IMR-90 (cell line): ENCODE data around the gene ERC2. TPM values are rescaled to one million over a fixed set of nuclear protein-coding genes. Genes with fewer than 3 reads are reported as not detected.

Experiments
- ATAC-seq: fragments of 200-7000 bp; cut with Tn5 transposase; 2 replicates; pipeline ENCODE4 v1.9.1; 2020; ENCODE audit warnings: low read depth, mild to moderate bottlenecking, moderate library complexity
- BruUV-seq: library from RNA; stranded (reverse); fragments of 400-500 nt; replicated peaks from 2 replicates; lab custom pipeline; 2021; lab: Mats Ljungman, UMichigan
- CTCF ChIA-PET: fragments of 300-600 bp; formaldehyde crosslinking; extraction: SDS; loops from one replicate; lab custom pipeline; 2021; ENCODE audit warnings: antibody characterized with exemption; lab: Yijun Ruan, JAX
- POLR2A ChIA-PET: fragments of 300-600 bp; sonication (Branson Sonifier 250); formaldehyde crosslinking; loops from one replicate; lab custom pipeline; 2022; ENCODE audit warnings: antibody characterized with exemption; ENCODE audit not compliant: unreplicated experiment; lab: Charles Lee
- DNase-seq: peaks from one replicate; pipeline ENCODE4 v3.0.0; 2013
- H2AFZ ChIP-seq: replicated peaks from 2 replicates; pipeline ENCODE3; 2013; ENCODE audit warnings: low read length, mild to moderate bottlenecking; ENCODE audit not compliant: poor library complexity
- H2AK5ac ChIP-seq: 2 replicates; pipeline ENCODE4 v1.6.1; 2013; ENCODE audit warnings: low read depth, low read length, inconsistent platforms
- H2AK9ac ChIP-seq: replicated peaks from 2 replicates; pipeline ENCODE3; 2013; ENCODE audit warnings: mild to moderate bottlenecking, low read depth, low read length, moderate library complexity; ENCODE audit not compliant: poor library complexity
- H2BK120ac ChIP-seq: 2 replicates; pipeline ENCODE4 v1.6.1; 2013; ENCODE audit warnings: low read depth, low read length, inconsistent platforms
- H2BK15ac ChIP-seq: 3 replicates; pipeline ENCODE4 v1.6.1; 2013; ENCODE audit warnings: low read depth, low read length, inconsistent platforms
- H2BK20ac ChIP-seq: 2 replicates; pipeline ENCODE4 v1.6.1; 2013; ENCODE audit warnings: low read depth, mild to moderate bottlenecking, inconsistent platforms, low read length, moderate library complexity
- H2BK5ac ChIP-seq: 2 replicates; pipeline ENCODE4 v1.6.1; 2013; ENCODE audit warnings: mild to moderate bottlenecking, low read depth, low read length, inconsistent platforms; ENCODE audit not compliant: poor library complexity, severe bottlenecking
- H3K14ac ChIP-seq: replicated peaks from 2 replicates; pipeline ENCODE4 v1.6.1; 2013; ENCODE audit warnings: low read depth, low read length, inconsistent platforms
- H3K18ac ChIP-seq: 2 replicates; pipeline ENCODE4 v1.6.1; 2013; ENCODE audit warnings: low read depth, low read length, control low read depth
- H3K23ac ChIP-seq: 2 replicates; pipeline ENCODE4 v1.6.1; 2013; ENCODE audit warnings: low read depth, low read length, inconsistent platforms
- H3K27ac ChIP-seq: 2 replicates; pipeline ENCODE4 v1.5.1; 2013; ENCODE audit warnings: mild to moderate bottlenecking, control low read depth, low read length; ENCODE audit not compliant: insufficient read depth
- H3K27me3 ChIP-seq: 2 replicates; pipeline ENCODE4 v1.6.1; 2013; ENCODE audit warnings: low read length; ENCODE audit not compliant: control insufficient read depth, insufficient read depth
- H3K36me3 ChIP-seq: 2 replicates; pipeline ENCODE4 v1.6.1; 2013; ENCODE audit warnings: low read length, mixed read lengths; ENCODE audit not compliant: control insufficient read depth, insufficient read depth
- H3K4ac ChIP-seq: 2 replicates; pipeline ENCODE4 v1.6.1; 2013; ENCODE audit warnings: low read depth, low read length, inconsistent platforms
- H3K4me1 ChIP-seq: 2 replicates; pipeline ENCODE4 v1.6.1; 2013; ENCODE audit warnings: low read length, mixed read lengths; ENCODE audit not compliant: control insufficient read depth, insufficient read depth
- H3K4me2 ChIP-seq: 2 replicates; pipeline ENCODE4 v1.6.1; 2013; ENCODE audit warnings: low read depth, mild to moderate bottlenecking, control low read depth, low read length, moderate library complexity
- H3K4me3 ChIP-seq: 2 replicates; pipeline ENCODE4 v1.5.1; 2013; ENCODE audit warnings: low read depth, mild to moderate bottlenecking, control low read depth, low read length, moderate library complexity; ENCODE audit not compliant: insufficient read depth
- H3K56ac ChIP-seq: 2 replicates; pipeline ENCODE4 v1.6.1; 2013; ENCODE audit warnings: low read length, inconsistent platforms; ENCODE audit not compliant: insufficient read depth; ENCODE audit errors: extremely low read depth
- H3K79me1 ChIP-seq, 2 experiments: 2 replicates each; pipeline ENCODE4 v1.6.1; 2013; ENCODE audit warnings: low read length in 2 of 2, inconsistent platforms in 1 of 2, low read depth in 1 of 2
- H3K9ac ChIP-seq: 2 replicates; pipeline ENCODE4 v1.6.1; 2013; ENCODE audit warnings: low read depth, low read length, control low read depth
- H3K9me1 ChIP-seq: 2 replicates; pipeline ENCODE4 v1.6.1; 2013; ENCODE audit warnings: low read length, inconsistent platforms; ENCODE audit not compliant: insufficient read depth
- H3K9me3 ChIP-seq: 2 replicates; pipeline ENCODE4 v1.6.1; 2013; ENCODE audit warnings: low read length; ENCODE audit not compliant: control insufficient read depth, insufficient read depth
- H4K20me1 ChIP-seq: 2 replicates; pipeline ENCODE4 v1.6.1; 2013; ENCODE audit warnings: low read length, inconsistent platforms; ENCODE audit not compliant: insufficient read depth
- H4K5ac ChIP-seq: 2 replicates; pipeline ENCODE4 v1.6.1; 2013; ENCODE audit warnings: mild to moderate bottlenecking, low read depth, low read length, control low read depth
- H4K8ac ChIP-seq, 2 experiments: 2 replicates each; pipeline ENCODE4 v1.6.1; 2013; ENCODE audit warnings: low read depth in 2 of 2, low read length in 2 of 2, control low read depth in 1 of 2, inconsistent platforms in 1 of 2
- H4K91ac ChIP-seq: 2 replicates; pipeline ENCODE4 v1.6.1; 2013; ENCODE audit warnings: low read depth, low read length, inconsistent platforms; ENCODE audit not compliant: insufficient read depth
- FOS ChIP-seq: fragments of 150-350 bp; IDR thresholded peaks from 2 replicates; pipeline ENCODE4 v1.6.1; 2016; ENCODE audit warnings: low read depth, low read length
- MAFK ChIP-seq: IDR thresholded peaks from 2 replicates; pipeline ENCODE4 v1.6.1; 2012; ENCODE audit warnings: low read depth, low read length, improper control_type of control experiment
- MAZ ChIP-seq: IDR thresholded peaks from 2 replicates; pipeline ENCODE4 v1.6.1; 2012; ENCODE audit warnings: low read depth, mild to moderate bottlenecking, low read length, improper control_type of control experiment, moderate library complexity, borderline replicate concordance
- USF2 ChIP-seq: fragments of 150-350 bp; IDR thresholded peaks from 2 replicates; pipeline ENCODE4 v1.6.1; 2017; ENCODE audit warnings: mild to moderate bottlenecking, antibody characterized with exemption, low read length, low read depth
- WGBS, 2 experiments: methylation state at CpG; one replicate each; pipeline versions ENCODE4 v1.1.5 to v1.1.7; 2013; ENCODE audit warnings: missing lambda C conversion rate in 2 of 2; ENCODE audit not compliant: insufficient read length in 1 of 2; ENCODE audit errors: extremely low coverage in 2 of 2; 5-methylcytosine and 5-hydroxymethylcytosine counted together
- dilution Hi-C: fragments of 300-500 bp; cut with HindIII; formaldehyde crosslinking; loops from one replicate; pipeline ENCODE4 v1.14.3; 2018; ENCODE audit warnings: low sequenced_read_pairs; ENCODE audit not compliant: unreplicated experiment
- in situ Hi-C: fragments of 300-500 bp; cut with MboI; formaldehyde crosslinking; loops from 3 replicates; pipeline ENCODE4 v1.14.3; 2019; ENCODE audit warnings: low sequenced_read_pairs, inconsistent platforms, mixed read lengths
- intact Hi-C: fragments of 100-400 bp; cut with micrococcal nuclease; formaldehyde crosslinking; loops from 2 replicates; pipeline ENCODE4 v1.10.0; 2022
- polyA plus RNA-seq, 3 experiments: library from polyadenylated mRNA; depleted of rRNA; stranded (reverse); fragments of >200 nt; gene quantifications; 2 replicates each; pipeline ENCODE4 v1.2.3, GENCODE V29; 2012; ENCODE audit warnings: low replicate concordance in 1 of 3
- total RNA-seq: library from RNA; depleted of rRNA; stranded (reverse); fragments of >200 nt; gene quantifications from 2 replicates; pipeline ENCODE4 v1.2.3, GENCODE V29; 2012

The ERC2 gene
- total and polyA plus RNA-seq, 2 of the 4 experiments (the other 2 are of a cell fraction): 0.17 to 0.18 TPM

GRCh38 chr3:55797084-55797483 is 671.2 kb downstream of the ERC2 start:
- no peak overlapping the region for H3K56ac ChIP-seq
- H3K9me1 ChIP-seq: no peaks in the 10 kb centered on the region
- no peak overlapping the region for H3K4ac ChIP-seq
- H2AFZ ChIP-seq: no peak overlapping the region
- H3K36me3 ChIP-seq: no peaks in the 10 kb centered on the region
- H2AK5ac ChIP-seq: no peak overlapping the region
- H4K91ac ChIP-seq: no peak overlapping the region
- H3K18ac ChIP-seq: no peak overlapping the region
- no peak overlapping the region for H3K4me3 ChIP-seq
- no peak overlapping the region for H3K27ac ChIP-seq
- H3K23ac ChIP-seq: no peak overlapping the region
- no peak overlapping the region for H2BK15ac ChIP-seq
- BruUV-seq: no TSS peak
- no peaks in the 10 kb centered on the region for H3K9me3 ChIP-seq
- H3K4me2 ChIP-seq: no peak overlapping the region
- DNase-seq: no peak
- no peak overlapping the region for H4K5ac ChIP-seq
- no peak overlapping the region for H2BK5ac ChIP-seq
- no peak overlapping the region for H3K14ac ChIP-seq
- in situ Hi-C loops: no loop called here
- WGBS, 2 experiments: 40% methylated on average over 1 of the region's 1 CpG; no CpG with 5 or more reads in 1 of the 2 experiments
- TF ChIP-seq FOS: no peak
- no peak for TF ChIP-seq MAZ
- TF ChIP-seq USF2: no peak
- TF ChIP-seq MAFK: no peak
- no peaks in the 10 kb centered on the region for H4K20me1 ChIP-seq
- dilution Hi-C loops: no loop called here
- no peaks in the 10 kb centered on the region for H3K79me1 ChIP-seq
- no peak; the same call in 1 of the 2 replicates for ATAC-seq
- no peak overlapping the region for H4K8ac ChIP-seq
- ChIA-PET CTCF (no interaction called here), POLR2A (no interaction called here)
- no peaks in the 10 kb centered on the region for H3K4me1 ChIP-seq
- no peak overlapping the region for H3K9ac ChIP-seq
- intact Hi-C loops: no loop called here
- H2BK20ac ChIP-seq: no peak overlapping the region
- no peaks in the 10 kb centered on the region for H3K27me3 ChIP-seq
- no peak overlapping the region for H2AK9ac ChIP-seq
- H2BK120ac ChIP-seq: no peak overlapping the region
